EL (cell line): ENCODE measurements around the gene RPP14.
A peak's percentile ranks its signal among the peaks of the same experiment; 100 is the strongest.
"Not testable (repeated sequence)": the region's sequence is repeated elsewhere in the genome, so short reads cannot be mapped to it uniquely, and the experiment has no call there.

ENCODE experiments used
- DNase-seq: peaks from one replicate; pipeline ENCODE4 v3.0.0-alpha.2; 2016

The RPP14 gene

DNA sequence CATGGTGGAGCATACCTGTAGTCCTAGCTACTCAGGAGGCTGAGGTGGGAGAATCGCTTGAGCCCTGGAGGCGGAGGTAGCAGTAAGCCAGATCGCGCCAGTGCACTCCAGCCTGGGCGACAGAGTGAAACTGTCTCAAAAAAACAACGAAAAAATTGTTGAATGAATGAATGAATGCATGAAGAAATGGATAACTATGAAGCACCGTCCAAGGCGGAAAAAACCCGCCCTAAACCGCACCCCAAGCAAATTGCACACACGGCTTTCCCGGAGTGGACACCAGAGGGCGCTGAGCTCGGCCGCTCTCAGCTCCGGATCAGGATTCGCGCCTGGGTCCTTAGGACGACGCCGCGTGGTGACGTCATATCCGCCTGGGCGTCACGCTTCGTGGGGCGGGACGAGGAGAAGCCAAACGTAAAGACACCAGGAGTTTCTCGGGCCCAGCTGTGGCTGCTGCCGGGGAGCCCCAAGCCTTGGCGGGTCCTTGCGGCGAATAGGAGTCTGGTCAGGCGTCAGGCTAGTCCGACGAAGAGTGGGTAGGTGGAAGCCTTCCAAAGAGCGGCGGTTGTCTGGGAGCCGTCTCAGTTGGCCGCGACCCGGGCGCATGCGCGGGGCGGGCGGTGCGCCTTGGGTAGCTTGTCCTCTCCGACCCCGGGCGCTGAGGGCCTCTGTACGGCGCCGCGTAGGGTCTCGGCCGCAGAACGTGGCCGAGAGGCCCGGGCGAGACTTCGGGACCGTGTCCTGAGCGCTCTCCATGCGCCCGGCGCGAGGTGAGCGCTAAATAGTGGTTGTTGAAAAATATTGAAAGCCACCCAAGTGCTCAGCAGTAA lies at the start of gene RPP14, which contains the start of gene HTD2:
TSS of gene RPP14 (plus strand) at position 364 of the 830 bp plus-strand sequence. CDS start 4,085 bp downstream, outside the sequence.
TSS of gene HTD2 (plus strand) at position 639 of the 830 bp plus-strand sequence. CDS start 11,094 bp downstream, outside the sequence.
- peak; percentile 96 for DNase-seq

DNA sequence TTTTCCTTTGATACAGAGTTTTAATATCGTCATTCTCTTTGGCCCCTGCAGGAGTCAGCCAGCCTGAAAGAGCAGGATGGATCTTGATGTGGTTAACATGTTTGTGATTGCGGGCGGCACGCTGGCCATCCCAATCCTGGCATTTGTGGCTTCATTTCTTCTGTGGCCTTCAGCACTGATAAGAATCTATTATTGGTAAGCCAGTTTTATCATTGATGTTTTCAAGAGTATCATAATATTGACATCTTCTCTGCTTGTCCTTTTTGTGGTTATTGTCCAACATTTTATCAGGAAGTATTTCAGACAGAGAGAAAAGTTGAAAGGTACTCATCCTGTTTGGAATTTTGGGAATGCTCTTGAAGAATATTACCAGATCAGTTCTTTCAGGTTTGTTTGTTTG lies 49.5 kb upstream of the RPP14 start:
- DNase-seq = no peak

DNA sequence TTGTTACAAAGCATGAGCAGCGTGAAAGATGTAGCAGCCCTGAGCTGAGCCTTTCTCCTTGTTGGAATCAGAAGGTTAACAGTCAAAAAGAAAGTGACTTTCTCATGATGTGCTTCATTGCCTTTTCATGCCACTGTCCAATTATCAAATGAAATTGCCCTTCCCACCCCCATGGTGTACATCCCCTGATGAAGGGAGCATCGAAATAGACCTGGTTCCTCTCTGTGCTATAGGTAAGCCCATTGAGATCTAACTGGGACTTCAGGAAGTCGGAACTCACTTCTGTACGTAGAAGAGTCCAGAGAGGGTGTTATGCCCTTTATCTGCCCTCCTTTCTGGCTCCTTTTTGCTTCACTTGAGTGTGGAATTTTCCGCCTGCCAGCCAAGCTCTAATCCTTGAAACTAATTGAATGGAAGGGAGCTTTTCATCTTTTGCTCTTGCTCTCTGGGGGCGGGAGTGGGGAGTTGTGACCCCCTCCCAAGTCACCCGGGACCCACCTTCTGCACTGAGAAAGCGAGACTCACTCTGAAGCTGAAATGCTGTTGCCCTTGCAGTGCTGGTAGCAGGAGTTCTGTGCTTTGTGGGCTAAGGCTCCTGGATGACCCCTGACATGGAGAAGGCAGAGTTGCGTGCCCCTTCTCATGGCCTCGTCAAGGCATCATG lies 47.5 kb upstream of the RPP14 start:
- no peak for DNase-seq

DNA sequence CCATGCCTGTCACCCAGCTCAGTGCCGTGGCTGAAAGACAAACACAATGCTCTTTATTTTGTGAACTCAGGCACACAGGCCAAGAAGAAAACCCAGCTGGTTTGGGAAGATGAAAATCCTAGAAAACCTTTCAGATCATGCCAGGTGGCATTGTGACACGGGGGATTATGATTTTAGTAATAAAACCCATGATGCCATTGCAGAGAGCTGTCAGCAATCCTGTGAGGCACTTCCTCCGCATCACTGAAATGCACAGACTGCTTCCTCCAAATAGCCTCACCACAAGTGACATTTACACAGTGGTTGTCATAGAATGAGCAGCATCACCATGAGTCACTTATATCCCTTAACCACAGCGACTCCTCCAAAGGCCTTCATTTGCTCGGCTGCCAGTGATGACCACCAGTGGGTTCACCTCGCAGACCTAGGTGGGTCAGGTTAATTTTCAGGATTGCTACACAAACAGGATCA lies 45.7 kb upstream of the RPP14 start:
- DNase-seq = peak; percentile 78

DNA sequence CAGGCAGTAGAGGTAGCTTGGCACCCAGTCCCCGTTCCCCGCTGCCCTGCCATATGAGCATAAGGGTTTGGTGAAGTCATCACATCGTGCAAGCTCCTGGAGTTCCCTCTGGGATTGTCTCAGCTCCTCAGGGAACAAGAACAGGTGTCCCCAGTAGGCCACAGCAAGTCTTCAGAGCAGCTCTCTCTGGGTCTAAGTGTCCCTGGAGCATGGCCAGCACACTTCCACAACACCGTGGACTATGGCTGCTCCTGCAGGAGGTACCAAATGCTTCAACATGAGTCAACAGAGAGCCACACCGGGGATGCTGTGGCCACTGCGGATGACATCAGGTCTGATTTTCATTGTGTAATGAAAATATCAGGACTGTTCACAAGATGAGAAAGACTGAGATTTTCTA lies 45.3 kb upstream of the RPP14 start:
- peak; percentile 45 for DNase-seq

DNA sequence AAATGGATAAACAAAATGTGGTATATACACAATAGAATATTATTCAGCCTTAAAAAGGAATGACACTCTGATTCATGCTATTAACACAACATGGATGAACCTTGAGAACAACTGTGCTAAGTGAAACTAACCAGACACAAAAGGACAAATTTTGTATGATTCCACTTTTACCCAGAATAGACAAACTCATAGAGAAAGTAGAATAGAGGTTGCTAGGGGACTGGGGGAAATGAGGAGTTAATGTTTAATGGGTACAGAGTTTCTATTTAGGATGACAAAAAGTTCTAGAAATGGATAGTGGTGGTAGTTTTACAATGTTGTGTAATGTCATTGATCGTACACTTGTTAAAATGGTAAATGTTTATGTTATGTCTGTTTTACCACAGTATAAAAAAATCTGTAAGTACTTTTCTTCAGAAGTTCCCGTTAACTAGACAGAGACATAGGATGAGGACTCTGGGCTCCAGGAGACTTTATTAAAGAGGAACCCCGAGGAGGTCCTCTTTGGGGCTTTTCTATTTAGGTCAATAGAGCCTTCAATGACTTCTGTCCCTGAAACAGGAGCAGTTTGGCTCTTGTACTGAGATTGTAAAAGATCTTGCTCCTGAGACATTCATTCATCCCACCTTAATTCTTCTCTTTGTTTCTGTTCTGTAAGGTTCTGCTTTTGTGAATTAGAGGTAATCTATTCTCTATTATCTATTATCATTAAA lies 43.9 kb upstream of the RPP14 start:
- DNase-seq = no peak

DNA sequence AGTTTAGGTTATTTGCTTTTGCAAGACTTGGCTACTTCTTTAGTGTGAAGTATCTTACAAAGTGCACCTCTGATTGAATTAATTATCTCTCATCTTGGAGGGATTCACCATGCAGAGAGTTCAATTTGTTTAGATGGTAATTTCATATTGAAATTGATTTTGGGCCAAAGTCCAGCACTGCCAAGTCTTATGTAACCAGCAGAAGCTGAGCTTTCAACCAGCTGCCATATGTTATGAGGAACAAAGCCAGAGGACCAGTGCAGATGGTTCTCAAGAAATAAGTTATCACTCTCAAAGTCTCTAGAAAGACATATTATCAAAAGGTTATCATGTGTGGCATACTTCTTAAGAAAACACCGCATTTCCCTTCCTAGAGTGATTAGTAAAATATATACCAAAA lies 39.5 kb upstream of the RPP14 start:
- DNase-seq = no peak

DNA sequence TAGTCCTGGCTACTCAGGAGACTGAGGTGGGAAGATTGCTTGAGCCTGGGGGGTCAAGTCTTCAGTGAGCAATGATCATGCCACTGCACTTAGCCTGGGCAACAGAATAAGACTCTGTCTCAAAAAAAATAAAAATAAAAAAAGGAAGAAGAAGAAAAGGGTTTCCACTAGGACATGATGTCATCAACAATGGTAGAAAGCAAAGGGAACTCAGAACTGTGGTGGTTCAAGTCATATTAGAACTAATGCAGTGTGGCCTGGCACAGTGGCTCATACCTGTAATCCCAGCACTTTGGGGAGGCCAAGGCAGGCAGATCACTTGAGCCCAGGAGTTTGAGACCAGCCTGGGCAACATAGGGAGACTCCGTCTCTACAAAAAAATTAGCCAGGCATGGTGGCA lies 38.5 kb upstream of the RPP14 start:
- DNase-seq = not testable (repeated sequence)

DNA sequence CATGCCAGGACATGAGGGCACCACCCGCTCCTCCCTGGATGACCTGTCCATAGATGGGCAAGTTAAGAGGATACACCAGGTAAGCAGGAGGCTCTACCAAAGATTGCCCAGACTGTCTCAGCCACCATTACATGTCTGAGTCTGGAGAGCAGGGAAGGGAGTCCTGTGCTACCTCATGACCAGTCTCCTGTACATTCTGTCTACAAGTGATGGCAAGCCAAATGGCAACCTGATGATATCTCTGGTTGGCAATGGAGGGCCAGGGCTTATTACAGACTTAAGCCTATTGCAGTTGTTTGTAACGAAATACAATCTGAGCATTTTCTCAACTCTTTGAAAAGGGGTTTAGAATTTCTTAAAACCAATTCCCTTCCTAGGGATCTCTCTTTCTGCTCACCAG lies 36.7 kb upstream of the RPP14 start:
- DNase-seq = no peak

DNA sequence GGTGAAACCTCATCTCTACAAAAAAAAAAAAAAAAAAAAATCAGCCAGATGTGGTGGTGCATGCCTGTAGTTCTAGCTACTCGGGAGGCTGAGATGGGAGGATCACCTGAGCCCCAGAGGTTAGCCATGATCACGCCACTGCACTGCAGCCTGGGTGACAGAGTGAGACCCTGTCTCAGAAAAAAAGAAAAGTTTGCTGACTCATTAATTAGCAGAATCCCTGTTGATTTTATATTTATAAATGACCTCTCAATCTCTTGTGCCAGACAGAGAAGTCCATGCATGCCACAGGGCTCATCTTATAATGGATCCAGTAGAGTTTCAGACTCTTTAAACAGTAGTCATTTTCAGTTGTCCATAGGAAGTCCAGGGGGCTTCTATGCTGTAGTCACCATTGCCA lies 35.6 kb upstream of the RPP14 start:
- DNase-seq = no peak

DNA sequence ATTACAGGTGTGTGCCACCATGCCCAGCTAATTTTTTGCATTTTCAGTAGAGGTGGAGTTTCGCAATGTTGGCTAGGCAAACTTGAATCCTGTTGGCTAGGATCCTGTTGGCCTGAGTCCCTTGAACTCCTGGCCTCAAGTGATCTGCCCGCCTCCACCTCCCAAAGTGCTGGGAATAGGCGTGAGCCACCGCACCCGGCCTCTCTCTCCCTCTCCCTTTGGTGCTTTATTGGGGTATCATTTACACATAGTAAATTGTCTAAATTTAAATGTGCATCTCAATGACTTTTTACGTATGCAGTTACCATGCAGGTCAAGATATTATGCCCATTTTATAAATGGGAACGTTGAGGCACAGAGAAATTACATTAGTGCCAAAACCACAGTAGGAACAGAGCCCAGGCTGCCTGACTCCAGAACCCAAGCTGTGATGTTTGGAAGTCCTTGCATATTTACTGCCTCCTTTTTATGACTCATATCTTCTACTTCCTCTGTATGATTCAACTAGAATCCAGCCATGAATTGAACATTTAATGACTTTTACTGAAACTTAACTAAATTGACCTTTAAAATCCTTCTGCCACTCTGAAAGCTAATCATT lies 34.0 kb upstream of the RPP14 start:
- peak; percentile 87 for DNase-seq

DNA sequence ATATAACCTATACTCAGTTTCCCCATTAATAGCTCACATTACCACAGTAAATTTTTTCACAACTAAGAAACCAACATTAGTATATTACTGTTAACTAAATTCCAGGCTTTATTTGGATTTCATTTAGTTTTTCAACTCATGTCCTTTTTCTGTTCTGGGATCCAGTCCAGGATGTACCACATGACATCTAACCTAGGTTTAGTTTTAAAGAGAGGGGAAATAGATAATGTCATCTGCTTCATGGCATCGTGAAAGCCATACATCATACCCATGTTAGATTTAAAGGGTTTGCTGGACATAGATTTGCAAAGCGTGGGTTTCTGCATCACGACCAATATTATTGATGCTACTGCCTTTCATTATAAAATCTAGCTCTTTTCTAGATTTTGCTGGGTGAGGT lies 33.2 kb upstream of the RPP14 start:
- no peak for DNase-seq

DNA sequence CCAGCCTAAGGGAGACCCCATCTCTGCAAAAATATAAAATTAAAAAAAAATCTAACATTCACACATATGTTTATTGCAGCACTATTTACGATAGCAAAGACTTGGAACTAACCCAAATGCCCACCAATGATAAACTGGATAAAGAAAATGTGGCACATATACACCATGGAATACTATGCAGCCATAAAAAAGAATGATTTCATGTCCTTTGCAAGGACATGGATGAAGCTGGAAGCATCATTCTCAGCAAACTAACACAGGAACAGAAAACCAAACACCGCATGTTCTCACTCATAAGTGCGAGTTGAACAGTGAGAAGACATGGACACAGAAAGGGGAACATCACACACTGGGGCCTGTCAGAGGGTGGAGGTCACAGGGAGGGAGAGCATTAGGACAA lies 32.7 kb upstream of the RPP14 start:
- DNase-seq = not testable (repeated sequence)

DNA sequence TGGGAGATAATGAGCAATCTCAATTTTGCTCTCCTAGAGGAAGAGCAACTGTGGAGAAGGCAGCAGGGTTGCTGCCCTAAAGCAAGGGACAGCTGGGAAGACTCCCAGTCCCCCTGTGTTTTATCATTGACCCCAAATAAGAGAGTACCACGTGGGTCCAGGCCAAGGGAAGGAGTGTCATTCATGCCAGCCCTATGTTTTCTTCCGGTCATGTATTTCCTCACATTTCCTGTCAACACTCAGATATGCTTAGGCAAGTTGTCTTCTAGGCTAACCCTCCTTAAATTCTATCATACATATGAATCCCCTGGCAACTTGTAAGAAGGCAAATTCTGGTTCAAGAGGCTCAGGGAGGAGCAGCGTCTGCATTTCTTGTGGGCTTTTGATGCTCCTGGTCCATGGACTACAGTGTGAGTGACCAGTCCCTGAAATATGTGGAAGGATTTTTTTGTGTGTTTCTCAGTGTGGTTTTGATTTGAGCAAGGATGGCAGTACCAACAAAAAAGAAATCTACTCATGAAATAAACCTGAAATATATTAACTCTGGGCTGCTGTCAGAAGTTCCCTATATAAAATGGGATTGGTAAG lies 31.9 kb upstream of the RPP14 start:
- peak; percentile 38 for DNase-seq

DNA sequence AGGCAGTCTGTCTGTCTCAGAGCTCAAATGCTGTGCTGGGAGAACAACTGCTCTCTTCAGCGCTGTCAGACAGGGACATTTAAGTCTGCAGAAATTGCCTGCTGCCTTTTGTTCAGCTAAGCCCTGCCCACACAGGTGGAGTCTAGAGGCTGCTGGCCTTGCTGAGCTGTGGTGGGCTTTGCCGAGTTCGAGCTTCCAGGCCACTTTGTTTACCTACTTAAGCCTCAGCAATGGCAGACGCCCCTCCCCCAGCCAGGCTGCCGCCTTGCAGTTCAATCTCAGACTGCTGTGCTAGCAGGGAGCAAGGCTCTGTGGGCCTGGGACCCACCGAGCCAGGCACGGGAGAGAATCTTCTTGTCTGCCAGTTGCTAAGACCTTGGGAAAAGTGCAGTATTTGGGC lies 25.0 kb upstream of the RPP14 start:
- no peak for DNase-seq

DNA sequence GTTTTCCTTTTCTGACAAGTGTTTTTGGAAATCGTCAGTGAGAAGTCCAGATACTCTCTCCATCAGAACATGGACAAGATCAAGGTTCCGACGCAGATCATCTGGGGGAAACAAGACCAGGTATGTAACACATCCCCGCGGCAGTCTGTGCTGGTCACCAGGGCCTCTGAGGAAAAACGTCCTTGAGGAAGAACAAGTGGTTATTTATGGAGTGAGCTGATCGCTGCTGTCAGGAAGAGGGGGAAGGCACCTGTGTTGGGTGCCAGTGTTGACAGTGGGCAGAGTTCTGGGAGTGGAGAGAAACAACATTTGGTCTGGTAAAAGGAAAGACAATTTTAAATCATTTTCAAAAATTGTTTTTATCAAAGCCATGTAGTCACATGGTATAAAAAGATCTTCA lies 20.7 kb upstream of the RPP14 start:
- no peak for DNase-seq

DNA sequence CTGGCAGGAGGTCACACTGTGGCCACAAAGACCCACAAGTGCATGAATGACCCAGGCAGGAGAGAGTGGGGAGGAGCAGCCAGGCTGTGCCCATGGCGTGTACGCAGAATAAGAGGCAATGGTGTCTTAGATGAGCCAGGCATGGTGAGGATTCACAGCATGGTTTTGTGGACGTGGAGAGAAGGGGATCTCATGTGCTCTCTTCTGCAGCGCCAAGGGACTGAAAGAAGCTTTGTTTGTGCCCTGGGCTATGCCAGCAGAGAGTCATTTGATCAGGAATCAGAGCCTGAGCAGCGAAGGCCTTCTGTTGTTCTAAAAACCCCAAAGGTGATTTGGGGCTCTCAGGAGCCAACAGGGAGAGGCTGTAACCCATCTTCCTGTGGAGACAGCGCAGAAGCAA lies 18.7 kb upstream of the RPP14 start:
- DNase-seq = no peak

DNA sequence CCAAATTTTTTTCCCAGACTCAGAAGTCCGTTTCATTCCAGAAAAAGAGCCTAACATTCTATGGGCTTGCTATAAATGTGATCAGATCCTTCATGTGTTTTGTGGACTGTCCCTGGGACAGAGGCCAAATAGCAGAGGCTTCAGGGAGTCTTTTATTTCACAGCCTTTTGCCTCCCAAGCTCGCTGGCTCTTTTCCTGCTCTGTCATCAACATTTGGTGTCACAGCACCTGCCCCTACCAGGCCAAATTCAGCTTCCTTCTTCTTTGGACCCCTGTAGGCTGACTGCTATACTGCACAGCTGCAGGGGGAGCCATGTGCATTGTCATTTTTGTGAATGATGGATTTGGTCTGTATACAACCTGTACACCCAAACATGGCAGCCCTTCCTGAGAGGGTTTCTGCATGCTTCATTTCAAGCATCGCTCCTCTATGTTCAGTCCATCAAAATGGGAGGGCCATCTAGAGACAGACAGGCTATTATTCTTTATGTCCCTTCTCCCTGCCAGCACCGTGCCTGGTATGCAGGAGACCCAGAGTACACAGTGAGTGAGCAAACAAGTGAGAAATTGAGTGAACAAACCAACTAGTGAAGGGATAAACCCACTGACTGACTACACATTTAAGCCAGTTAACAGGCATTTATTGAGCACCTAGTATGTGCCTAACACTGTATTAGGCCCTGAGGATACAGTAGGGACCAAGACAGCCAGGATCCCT lies 17.9 kb upstream of the RPP14 start:
- no peak for DNase-seq

DNA sequence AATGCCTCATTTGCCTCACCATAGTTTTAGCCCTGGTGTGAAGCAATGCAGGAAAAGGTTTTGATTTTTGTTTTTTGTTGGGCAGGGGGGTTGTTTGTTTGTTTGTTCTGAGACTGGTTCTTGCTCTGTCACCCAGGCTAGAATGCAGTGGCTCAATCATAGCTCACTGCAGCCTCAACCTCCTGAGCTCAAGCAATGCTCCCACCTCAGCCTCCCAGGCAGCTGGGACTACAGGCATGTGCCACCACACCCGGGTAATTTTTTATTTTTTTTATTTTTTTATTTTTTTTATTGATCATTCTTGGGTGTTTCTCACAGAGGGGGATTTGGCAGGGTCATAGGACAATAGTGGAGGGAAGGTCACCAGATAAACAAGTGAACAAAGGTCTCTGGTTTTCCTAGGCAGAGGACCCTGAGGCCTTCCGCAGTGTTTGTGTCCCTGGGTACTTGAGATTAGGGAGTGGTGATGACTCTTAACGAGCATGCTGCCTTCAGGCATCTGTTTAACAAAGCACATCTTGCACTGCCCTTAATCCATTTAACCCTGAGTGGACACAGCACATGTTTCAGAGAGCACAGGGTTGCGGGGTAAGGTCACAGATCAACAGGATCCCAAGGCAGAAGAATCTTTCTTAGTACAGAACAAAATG lies 17.0 kb upstream of the RPP14 start:
- DNase-seq = not testable (repeated sequence)

DNA sequence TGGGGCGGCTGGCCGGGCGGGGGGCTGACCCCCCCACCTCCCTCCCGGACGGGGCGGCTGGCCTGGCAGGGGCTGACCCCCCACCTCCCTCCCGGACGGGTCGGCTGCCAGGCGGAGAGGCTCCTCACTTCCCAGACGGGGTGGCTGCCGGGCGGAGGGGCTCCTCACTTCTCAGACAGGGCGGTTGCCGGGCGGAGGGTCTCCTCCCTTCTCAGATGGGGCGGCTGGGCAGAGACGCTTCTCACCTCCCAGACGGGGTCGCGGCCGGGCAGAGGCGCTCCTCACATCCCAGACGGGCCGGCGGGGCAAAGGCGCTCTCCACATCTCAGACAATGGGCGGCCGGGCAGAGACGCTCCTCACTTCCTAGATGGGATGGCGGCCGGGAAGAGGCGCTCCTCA lies 15.6 kb upstream of the RPP14 start:
- DNase-seq = not testable (repeated sequence)

DNA sequence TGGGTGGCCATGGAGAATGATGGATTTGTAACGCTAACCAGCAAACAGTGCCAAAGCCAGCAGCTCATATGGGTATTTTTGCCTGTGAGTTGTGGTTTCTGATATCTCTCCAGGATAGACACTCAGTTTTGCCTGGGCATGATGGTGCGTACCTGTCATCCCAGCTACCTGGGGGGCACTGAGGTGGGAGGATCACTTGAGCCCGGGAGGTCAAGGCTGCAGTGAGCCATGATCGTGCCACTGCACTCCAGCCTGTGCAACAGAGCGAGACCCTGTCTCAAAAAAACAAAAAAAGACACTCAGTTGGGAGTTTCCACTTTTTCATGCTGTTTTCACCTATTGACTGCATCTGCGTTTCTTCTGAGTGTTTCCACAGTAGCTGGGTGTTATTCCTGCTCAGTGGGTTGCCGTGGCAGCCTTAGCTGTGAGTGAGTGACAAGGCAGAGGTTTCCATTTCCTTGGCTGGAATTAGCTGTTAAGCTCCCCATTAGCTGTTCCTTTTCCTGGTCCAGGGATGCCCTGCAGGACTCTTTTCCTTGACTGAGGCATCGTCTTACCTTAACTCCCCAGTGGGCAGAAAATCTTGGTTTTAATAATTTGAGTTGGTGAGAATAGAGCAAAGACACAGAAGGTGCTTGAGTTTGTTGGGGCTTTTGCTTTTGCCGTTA lies 14.2 kb upstream of the RPP14 start:
- no peak for DNase-seq
